Measurements from ENCODE around the gene LYPLAL1. TPM values are rescaled to one million over a fixed set of nuclear protein-coding genes. Genes with fewer than 3 reads are reported as not detected.
A peak's percentile ranks its signal among the peaks of the same experiment; 100 is the strongest.

LYPLAL1 gene
- total and polyA plus RNA-seq, 9 of the 15 experiments (the other 6 are each of a cell fraction or from before 2014, with no cell fraction given), result 14.9 to 179 (median 46.3) TPM

- TF ChIP-seq ZNF174 (CRISPR knock-in tag; IDR thresholded peaks at IDR 0.05) (no peak), EGR1 (conservative IDR thresholded peaks at IDR 0.05) (peak; percentile 77), GATAD2A (IDR thresholded peaks at IDR 0.05) (no peak), ARNT (IDR thresholded peaks at IDR 0.05) (peak; percentile 23 to 38; a peak in 1 of 4 replicates), NCOA4 (IDR thresholded peaks at IDR 0.05; ENCODE audit: partially characterized antibody) (no peak), NR2C2 (CRISPR knock-in tag; IDR thresholded peaks at IDR 0.05) (no peak), NR2C2 (tag; IDR thresholded peaks at IDR 0.05) (peak; percentile 45; the same call in 1 of the 2 replicates), REST (IDR thresholded peaks at IDR 0.05; ENCODE audit: borderline replicate concordance) (peak; percentile 25; the same call in 1 of the 2 replicates), REST (CRISPR knock-in tag; IDR thresholded peaks at IDR 0.05; ENCODE audit: low read depth) (peak; percentile 69; the same call in 1 of the 2 replicates), ZNF280B (CRISPR knock-in tag; IDR thresholded peaks at IDR 0.05) (no peak), MLLT1 (IDR thresholded peaks at IDR 0.05) (peak; percentile 43 to 75; a peak in 2 of 4 replicates), HIVEP1 (CRISPR knock-in tag; IDR thresholded peaks at IDR 0.05) (0 out of 2 replicates have a peak, but pooled peaks have one; percentile 65), STAG1 (CRISPR knock-in tag; IDR thresholded peaks at IDR 0.05; ENCODE audit: borderline replicate concordance) (no peak), TAL1 (IDR thresholded peaks at IDR 0.05) (no peak), MTA3 (IDR thresholded peaks at IDR 0.05; ENCODE audit: borderline replicate concordance) (peak; percentile 95; the same call in 1 of the 2 replicates), ZNF740 (CRISPR knock-in tag; IDR thresholded peaks at IDR 0.05) (no peak), ZNF740 (tag; IDR thresholded peaks at IDR 0.05) (no peak)
Observed at GRCh38 chr1:219173758-219174459, at the start of gene LYPLAL1 (continued).
